ENCODE measurements around the gene GLI3.

DNA sequence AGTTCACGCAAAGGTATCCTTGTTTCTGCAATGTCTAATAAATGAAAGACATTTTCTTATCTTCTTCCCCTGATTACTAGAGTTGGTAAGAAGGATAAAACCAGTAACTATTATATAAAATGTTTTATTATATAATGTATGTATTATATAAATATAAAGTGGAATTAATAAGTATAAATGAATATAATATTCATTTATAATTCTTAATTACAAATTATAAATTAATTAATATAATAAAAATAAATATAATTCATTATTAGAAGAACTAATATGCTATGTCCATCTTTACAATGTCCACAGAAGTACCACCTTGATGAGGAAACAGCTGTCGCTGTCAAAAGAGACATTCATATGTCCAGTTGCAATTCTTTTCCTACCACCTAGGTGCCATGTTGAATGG, 177.7 kb downstream of the GLI3 start:
- TF ChIP-seq NFRKB (IDR thresholded peaks at IDR 0.05) (no peak), L3MBTL2 (conservative IDR thresholded peaks at IDR 0.05) (no peak)
